Stimulated activated CD8-positive, alpha-beta memory T cell treated with anti-CD3 and anti-CD28 coated beads, Interleukin-4, amount 100 ng/mL, for 4 hours (primary cell): ENCODE results near the gene UHRF1.
"Not testable (repeated sequence)": the region's sequence is repeated elsewhere in the genome, so short reads cannot be mapped to it uniquely, and the experiment has no call there.

Experiments
- DNase-seq, 2 donors: peaks; one replicate each; pipeline ENCODE4 v3.0.0-alpha.2; 2020; ENCODE audit warnings: low read depth in 2 of 2, low spot score in 1 of 2

UHRF1 gene

GRCh38 chr19:4970558-4971423, 61.5 kb downstream of the UHRF1 start:
- no peak for DNase-seq

- no peak for DNase-seq
Measured at GRCh38 chr19:4971424-4971793, 62.1 kb downstream of the UHRF1 start.

GRCh38 chr19:4971816-4972495, 62.7 kb downstream of the UHRF1 start:
- DNase-seq: no peak

GRCh38 chr19:4972509-4973230, 63.4 kb downstream of the UHRF1 start:
- DNase-seq: no peak

- DNase-seq: no peak
Measured at GRCh38 chr19:4974880-4975469, 65.7 kb downstream of the UHRF1 start.

- not testable (repeated sequence) for DNase-seq
Measured at GRCh38 chr19:4975601-4976000, 66.3 kb downstream of the UHRF1 start.

- DNase-seq: no peak
Measured at GRCh38 chr19:4976401-4977298, 67.3 kb downstream of the UHRF1 start.

- no peak for DNase-seq
Measured at GRCh38 chr19:4977299-4978174, 68.2 kb downstream of the UHRF1 start.

GRCh38 chr19:4979211-4979807, 70.0 kb downstream of the UHRF1 start:
- DNase-seq: no peak

- no peak for DNase-seq
Measured at GRCh38 chr19:4980067-4980466, 70.8 kb downstream of the UHRF1 start.

- no peak for DNase-seq
Measured at GRCh38 chr19:4980838-4981680, 71.8 kb downstream of the UHRF1 start.

GRCh38 chr19:4981681-4981958, 72.3 kb downstream of the UHRF1 start:
- DNase-seq: no peak

- DNase-seq: no peak
Measured at GRCh38 chr19:4983346-4984105, 74.2 kb downstream of the UHRF1 start.

- DNase-seq: no peak
Measured at GRCh38 chr19:4984106-4984380, 74.7 kb downstream of the UHRF1 start.

GRCh38 chr19:4984438-4984990, 75.2 kb downstream of the UHRF1 start:
- no peak for DNase-seq

GRCh38 chr19:4985551-4985991, 76.3 kb downstream of the UHRF1 start:
- DNase-seq: no peak

GRCh38 chr19:4986056-4986455, 76.8 kb downstream of the UHRF1 start:
- no peak for DNase-seq

GRCh38 chr19:4986471-4986891, 77.2 kb downstream of the UHRF1 start:
- no peak for DNase-seq
